ENCODE measurements around the gene XPNPEP1. TPM values are rescaled to one million over a fixed set of nuclear protein-coding genes. Genes with fewer than 3 reads are reported as not detected.

XPNPEP1 gene
- total RNA-seq, 1 experiment from 2014 or later: 71.3 TPM

DNA sequence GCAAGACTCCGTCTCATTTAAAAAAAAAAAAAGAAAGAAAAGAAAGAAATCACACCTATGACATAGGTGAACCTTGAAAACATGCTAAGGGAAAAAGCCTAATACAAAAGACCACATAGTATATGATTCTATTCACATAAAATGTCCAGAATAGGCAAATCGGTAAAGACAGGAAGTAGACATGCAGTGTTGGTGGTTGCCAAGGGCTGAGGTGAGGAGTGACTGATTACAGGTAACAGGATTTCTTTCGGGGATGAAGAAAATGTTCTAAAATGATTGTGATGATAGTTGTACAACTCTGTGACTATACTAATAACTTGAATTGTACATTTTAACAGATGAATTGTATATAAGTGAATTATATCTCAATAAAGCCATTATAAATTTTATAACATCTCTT is 3.3 kb downstream of the XPNPEP1 start:
- no peak overlapping the region for H3K9ac ChIP-seq (ENCODE audit: extremely low read depth, insufficient read length, low read length)
- Mint-ChIP-seq H3K36me3 (ENCODE audit: insufficient read depth in 1 of 3, low read depth in 3 of 3) (no peaks in the 10 kb centered on the region; a peak in 2 of 7 replicates), H3K27ac (no peak overlapping the region), H3K4me1 (peaks cover 37 to 46% of the 10 kb centered on the region in 2 experiments), H3K4me3 (no peak overlapping the region), H3K9me3 (no peaks in the 10 kb centered on the region; a peak in 2 of 5 replicates), H3K27me3 (ENCODE audit: low read depth) (peaks cover 7% of the 10 kb centered on the region)
- no peaks in the 10 kb centered on the region for H3K9me3 ChIP-seq (ENCODE audit: control insufficient read depth, low read depth, low read length)
- no peaks in the 10 kb centered on the region for H3K79me2 ChIP-seq (ENCODE audit: insufficient read depth, low read length)
- no peak overlapping the region for H2BK15ac ChIP-seq (ENCODE audit: low read depth, low read length)
- no CpG with 5 or more reads among the region's 3 CpGs for WGBS (ENCODE audit: extremely low coverage, insufficient read length, low lambda C conversion rate)
- H2AFZ ChIP-seq (ENCODE audit: low read length): no peak overlapping the region
- H4K91ac ChIP-seq (ENCODE audit: insufficient read length, low read depth, low read length): no peak overlapping the region
- peaks cover 8% of the 10 kb centered on the region for H3K23me2 ChIP-seq (ENCODE audit: insufficient read length, low read depth, low read length, poor library complexity, severe bottlenecking)
- H2BK120ac ChIP-seq (ENCODE audit: low read depth, low read length, poor library complexity, severe bottlenecking): no peak overlapping the region
- H2BK5ac ChIP-seq (ENCODE audit: insufficient read length, low read length): no peak overlapping the region
- no peak overlapping the region for H2BK12ac ChIP-seq (ENCODE audit: insufficient read length, low read depth, low read length)
- no peak overlapping the region for H4K8ac ChIP-seq (replicated peaks; ENCODE audit: insufficient read length, low read depth, low read length)
- peaks cover 2% of the 10 kb centered on the region for H3K79me1 ChIP-seq (ENCODE audit: insufficient read depth, low read depth, low read length, poor library complexity, severe bottlenecking)
- no peak overlapping the region for H3K4ac ChIP-seq (ENCODE audit: low read depth, low read length)
- TF ChIP-seq, protein P1, sequence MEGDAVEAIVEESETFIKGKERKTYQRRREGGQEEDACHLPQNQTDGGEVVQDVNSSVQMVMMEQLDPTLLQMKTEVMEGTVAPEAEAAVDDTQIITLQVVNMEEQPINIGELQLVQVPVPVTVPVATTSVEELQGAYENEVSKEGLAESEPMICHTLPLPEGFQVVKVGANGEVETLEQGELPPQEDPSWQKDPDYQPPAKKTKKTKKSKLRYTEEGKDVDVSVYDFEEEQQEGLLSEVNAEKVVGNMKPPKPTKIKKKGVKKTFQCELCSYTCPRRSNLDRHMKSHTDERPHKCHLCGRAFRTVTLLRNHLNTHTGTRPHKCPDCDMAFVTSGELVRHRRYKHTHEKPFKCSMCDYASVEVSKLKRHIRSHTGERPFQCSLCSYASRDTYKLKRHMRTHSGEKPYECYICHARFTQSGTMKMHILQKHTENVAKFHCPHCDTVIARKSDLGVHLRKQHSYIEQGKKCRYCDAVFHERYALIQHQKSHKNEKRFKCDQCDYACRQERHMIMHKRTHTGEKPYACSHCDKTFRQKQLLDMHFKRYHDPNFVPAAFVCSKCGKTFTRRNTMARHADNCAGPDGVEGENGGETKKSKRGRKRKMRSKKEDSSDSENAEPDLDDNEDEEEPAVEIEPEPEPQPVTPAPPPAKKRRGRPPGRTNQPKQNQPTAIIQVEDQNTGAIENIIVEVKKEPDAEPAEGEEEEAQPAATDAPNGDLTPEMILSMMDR (conservative IDR thresholded peaks at IDR 0.05): no peak
- no peak overlapping the region for H3K4me2 ChIP-seq (ENCODE audit: insufficient read depth, insufficient read length, low read length)
- no peak overlapping the region for H3K27ac ChIP-seq (ENCODE audit: insufficient read length, low read depth, low read length)
- H3K56ac ChIP-seq (ENCODE audit: insufficient read length, low read depth, low read length): no peak overlapping the region
- no peak overlapping the region for H2AK5ac ChIP-seq (ENCODE audit: insufficient read length, low read length)
- no peaks in the 10 kb centered on the region for H4K20me1 ChIP-seq (ENCODE audit: control insufficient read depth, insufficient read depth, insufficient read length)
- H3T11ph ChIP-seq (ENCODE audit: low read length): no peak overlapping the region
- H4K5ac ChIP-seq (ENCODE audit: insufficient read length, low read depth, low read length): no peak overlapping the region
- no peak overlapping the region for H2BK20ac ChIP-seq (ENCODE audit: low read depth, low read length, poor library complexity, severe bottlenecking)
- no peak for DNase-seq
- H3K23ac ChIP-seq (ENCODE audit: insufficient read length, low read depth, low read length): no peak overlapping the region
- H3K27me3 ChIP-seq (ENCODE audit: insufficient read depth, low read length): 0 out of 2 replicates have a peak, but pooled peaks cover 2% of the 10 kb centered on the region
- no peak overlapping the region for H3K14ac ChIP-seq (ENCODE audit: insufficient read depth, low read length)
- peaks cover 14% of the 10 kb centered on the region; the same call in 1 of the 2 replicates for H3K4me1 ChIP-seq (ENCODE audit: insufficient read depth, low read length)
- no peak overlapping the region for H3K18ac ChIP-seq (ENCODE audit: insufficient read length, low read depth, low read length)

Measured in H9 (cell line).